NOMO-1 treated with dmso at 0.1 percent for 144 hours (cell line): ENCODE measurements around the gene RIC8B.
"Not testable (repeated sequence)": the region's sequence is repeated elsewhere in the genome, so short reads cannot be mapped to it uniquely, and the experiment has no call there.

ENCODE experiments used
- DNase-seq: peaks from one replicate; lab custom pipeline; 2025; ENCODE audit not compliant: unreplicated experiment; lab: John Stamatoyannopoulos, UW

Gene RIC8B

GRCh38 chr12:106897981-106898901 is 123.8 kb downstream of the RIC8B start:
- no peak for DNase-seq

GRCh38 chr12:106900554-106900953 is 126.1 kb downstream of the RIC8B start:
- no peak for DNase-seq

- DNase-seq, result no peak
These were observed 126.8 kb downstream of the RIC8B start for GRCh38 chr12:106901276-106901675.

- no peak for DNase-seq
These were observed 127.6 kb downstream of the RIC8B start for GRCh38 chr12:106902053-106902452.

- no peak for DNase-seq
These were observed 128.9 kb downstream of the RIC8B start for GRCh38 chr12:106903241-106903945.

- no peak for DNase-seq
These were observed 132.2 kb downstream of the RIC8B start for GRCh38 chr12:106906715-106907114.

- no peak for DNase-seq
These were observed 132.9 kb downstream of the RIC8B start for GRCh38 chr12:106907411-106907810.

GRCh38 chr12:106907846-106908245 is 133.4 kb downstream of the RIC8B start:
- no peak for DNase-seq

GRCh38 chr12:106908561-106908960 is 134.1 kb downstream of the RIC8B start:
- DNase-seq, result no peak

GRCh38 chr12:106910202-106910601 is 135.7 kb downstream of the RIC8B start:
- DNase-seq, result peak; percentile 83

- DNase-seq, result no peak
These were observed 137.1 kb downstream of the RIC8B start for GRCh38 chr12:106911581-106911980.

- no peak for DNase-seq
These were observed 139.0 kb downstream of the RIC8B start for GRCh38 chr12:106913456-106913855.

GRCh38 chr12:106914796-106915634 is 140.5 kb downstream of the RIC8B start:
- DNase-seq, result no peak

GRCh38 chr12:106915635-106916026 is 141.1 kb downstream of the RIC8B start:
- no peak for DNase-seq

GRCh38 chr12:106917503-106917902 is 143.0 kb downstream of the RIC8B start:
- DNase-seq, result no peak

- no peak for DNase-seq
These were observed 144.3 kb downstream of the RIC8B start for GRCh38 chr12:106918746-106919145.

GRCh38 chr12:106919910-106920544 is 145.5 kb downstream of the RIC8B start:
- no peak for DNase-seq

GRCh38 chr12:106921976-106922375 is 147.5 kb downstream of the RIC8B start:
- not testable (repeated sequence) for DNase-seq

GRCh38 chr12:106923594-106923993 is 149.1 kb downstream of the RIC8B start:
- not testable (repeated sequence) for DNase-seq

GRCh38 chr12:106924268-106924861 is 149.9 kb downstream of the RIC8B start:
- no peak for DNase-seq
